Measurements from ENCODE around the gene DENND2A. TPM values are rescaled to one million over a fixed set of nuclear protein-coding genes. Genes with fewer than 3 reads are reported as not detected.

The DENND2A gene
- total and polyA plus RNA-seq, 7 donors = 2.7 to 8.7 (median 3.8) TPM

DNA sequence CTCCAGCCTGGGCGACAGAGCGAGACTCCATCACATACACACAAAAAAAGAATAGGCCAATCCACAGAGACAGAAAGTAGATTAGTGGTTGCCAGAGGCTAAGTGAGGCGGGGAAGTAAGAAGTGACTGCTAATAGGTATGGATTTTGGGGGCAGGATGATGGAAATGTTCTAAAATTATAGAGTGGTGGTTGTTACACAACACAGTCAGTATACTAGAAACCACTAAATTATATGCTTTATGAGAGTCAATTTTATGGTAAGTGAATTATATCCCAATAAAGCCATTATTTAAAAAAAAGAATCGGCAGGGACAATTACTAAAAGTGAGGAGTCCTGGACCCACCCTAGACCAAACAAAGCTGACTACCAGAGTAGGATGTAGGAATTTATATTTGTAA, 24.3 kb downstream of the DENND2A start:
- intact Hi-C loops (cut with DNase I) = no loop called here
- 82 to 96% (median 83%) methylated on average over 4 of the region's 4 CpGs for WGBS, 3 donors
- ATAC-seq (no peak), DNase-seq (no peak)
- H3K36me3 ChIP-seq (ENCODE audit: insufficient read depth in 1 of 2, low read depth in 1 of 2) = no peaks in the 10 kb centered on the region
- no peaks in the 10 kb centered on the region for H3K9me3 ChIP-seq
- no peak overlapping the region for H3K4me3 ChIP-seq
- no peak overlapping the region for H3K27ac ChIP-seq
- TF ChIP-seq, protein P1, sequence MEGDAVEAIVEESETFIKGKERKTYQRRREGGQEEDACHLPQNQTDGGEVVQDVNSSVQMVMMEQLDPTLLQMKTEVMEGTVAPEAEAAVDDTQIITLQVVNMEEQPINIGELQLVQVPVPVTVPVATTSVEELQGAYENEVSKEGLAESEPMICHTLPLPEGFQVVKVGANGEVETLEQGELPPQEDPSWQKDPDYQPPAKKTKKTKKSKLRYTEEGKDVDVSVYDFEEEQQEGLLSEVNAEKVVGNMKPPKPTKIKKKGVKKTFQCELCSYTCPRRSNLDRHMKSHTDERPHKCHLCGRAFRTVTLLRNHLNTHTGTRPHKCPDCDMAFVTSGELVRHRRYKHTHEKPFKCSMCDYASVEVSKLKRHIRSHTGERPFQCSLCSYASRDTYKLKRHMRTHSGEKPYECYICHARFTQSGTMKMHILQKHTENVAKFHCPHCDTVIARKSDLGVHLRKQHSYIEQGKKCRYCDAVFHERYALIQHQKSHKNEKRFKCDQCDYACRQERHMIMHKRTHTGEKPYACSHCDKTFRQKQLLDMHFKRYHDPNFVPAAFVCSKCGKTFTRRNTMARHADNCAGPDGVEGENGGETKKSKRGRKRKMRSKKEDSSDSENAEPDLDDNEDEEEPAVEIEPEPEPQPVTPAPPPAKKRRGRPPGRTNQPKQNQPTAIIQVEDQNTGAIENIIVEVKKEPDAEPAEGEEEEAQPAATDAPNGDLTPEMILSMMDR (IDR thresholded peaks at IDR 0.05) = no peak
- no peaks in the 10 kb centered on the region for H3K4me1 ChIP-seq
- H3K27me3 ChIP-seq (ENCODE audit: insufficient read depth in 3 of 3, low read length in 2 of 3) = no peaks in the 10 kb centered on the region

DNA sequence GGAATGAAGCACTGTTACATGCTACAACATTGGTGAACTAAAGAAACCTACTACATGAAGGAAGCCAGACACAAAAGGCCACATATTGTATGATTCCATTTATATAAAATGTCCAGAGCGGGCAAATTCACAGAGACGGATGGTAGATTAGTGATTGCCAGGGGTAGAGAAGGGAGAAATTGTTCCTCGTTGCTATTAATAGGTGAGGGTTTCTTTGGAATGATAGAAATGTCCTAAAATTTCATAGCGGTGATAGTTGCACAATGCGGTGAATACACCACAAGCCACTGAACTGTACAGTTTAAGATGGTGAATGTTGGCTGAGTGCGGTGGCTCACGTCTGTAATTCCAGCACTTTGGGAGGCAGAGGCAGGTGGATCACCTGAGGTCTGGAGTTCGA, 29.0 kb downstream of the DENND2A start:
- Histone ChIP-seq H3K36me3 (ENCODE audit: insufficient read depth in 1 of 2, low read depth in 1 of 2) (no peaks in the 10 kb centered on the region), H3K4me1 (peaks cover 8% of the 10 kb centered on the region), H3K27ac (no peak overlapping the region), H3K4me3 (no peak overlapping the region), H3K9me3 (no peaks in the 10 kb centered on the region), H3K27me3 (ENCODE audit: insufficient read depth in 3 of 3, low read length in 2 of 3) (peaks cover 0 to 5% (median 0%) of the 10 kb centered on the region in 3 donors)
- 67 to 84% (median 71%) methylated on average over 8 of the region's 8 CpGs for WGBS, 3 donors
- no peak for ATAC-seq
- no peak for DNase-seq
- intact Hi-C loops (cut with DNase I) = no loop called here
- TF ChIP-seq, protein P1 (IDR thresholded peaks at IDR 0.05) = no peak

DNA sequence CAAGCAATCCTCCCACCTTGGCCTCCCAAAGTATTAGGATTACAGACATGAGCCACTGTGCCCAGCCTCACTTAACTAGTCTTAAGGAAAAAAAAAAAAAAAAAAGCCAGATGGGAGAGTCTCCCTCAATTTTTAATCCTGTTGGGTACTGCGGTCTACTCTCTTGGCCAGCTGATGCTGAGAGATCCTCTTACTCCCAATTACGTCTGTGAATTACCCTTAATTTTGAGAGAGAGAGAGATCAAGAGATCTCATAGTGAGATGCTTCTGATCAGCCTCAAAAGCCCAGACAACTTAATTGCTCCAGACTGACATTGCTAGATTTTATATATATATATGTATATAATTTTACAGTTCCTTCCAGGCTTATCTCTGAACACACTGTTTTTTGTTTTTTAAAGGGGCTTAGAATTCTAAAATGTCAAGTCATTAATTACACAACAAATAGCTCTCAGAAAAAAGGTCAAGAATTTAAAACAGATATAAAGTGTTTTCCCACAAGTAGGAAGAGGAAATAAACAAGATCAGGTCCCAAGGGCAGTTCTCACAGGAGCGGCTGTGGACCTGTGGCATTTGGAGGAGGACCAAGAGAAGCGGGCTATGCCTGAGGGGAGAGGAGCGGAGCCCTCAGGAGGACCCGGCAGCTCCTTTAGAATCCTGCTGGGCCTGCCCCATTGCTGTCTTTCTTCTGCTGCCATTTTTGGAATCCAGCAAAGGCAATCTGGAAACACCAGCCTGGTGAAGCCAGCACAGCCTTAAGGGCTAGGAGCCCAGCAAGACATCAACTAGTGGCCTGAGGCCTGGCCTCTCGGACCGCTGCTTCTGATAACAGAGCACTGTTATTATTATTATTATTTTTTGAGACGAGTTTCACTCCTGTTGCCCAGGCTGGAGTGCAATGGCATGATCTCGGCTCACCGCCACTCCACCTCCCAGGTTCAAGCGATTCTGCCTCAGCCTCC, 30.1 kb downstream of the DENND2A start:
- WGBS, 3 donors = 62 to 65% (median 63%) methylated on average over 12 of the region's 12 CpGs
- Histone ChIP-seq H3K9me3 (no peaks in the 10 kb centered on the region), H3K27ac (peak overlapping the region; percentile 41), H3K4me3 (no peak overlapping the region), H3K27me3 (ENCODE audit: insufficient read depth in 3 of 3, low read length in 2 of 3) (peaks cover 0 to 5% (median 0%) of the 10 kb centered on the region in 3 donors), H3K36me3 (ENCODE audit: insufficient read depth in 1 of 2, low read depth in 1 of 2) (no peaks in the 10 kb centered on the region), H3K4me1 (peaks cover 8% of the 10 kb centered on the region)
- ATAC-seq (no peak), DNase-seq (no peak)
- intact Hi-C loops (cut with DNase I) = no loop called here
- TF ChIP-seq, protein P1 (IDR thresholded peaks at IDR 0.05) = no peak

DNA sequence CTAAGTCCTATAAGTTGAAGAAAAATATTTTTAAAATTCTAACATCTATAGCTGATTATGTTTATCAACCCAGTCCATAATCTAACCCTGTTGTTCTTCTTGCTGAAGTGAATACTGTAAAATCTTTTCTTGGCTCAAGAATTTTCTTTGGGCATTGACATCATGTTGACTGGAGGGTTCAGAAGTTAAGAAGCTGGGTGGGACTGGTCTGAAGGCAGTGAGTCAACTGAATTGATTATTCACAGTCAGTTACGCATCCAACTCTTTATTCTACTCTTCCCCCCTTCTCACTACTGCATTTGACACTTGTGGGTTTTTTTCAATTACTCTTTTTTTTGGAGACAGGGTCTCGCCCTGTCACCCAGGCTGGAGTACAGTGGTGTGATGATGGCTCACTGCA, 31.0 kb downstream of the DENND2A start:
- Histone ChIP-seq H3K27me3 (ENCODE audit: insufficient read depth in 3 of 3, low read length in 2 of 3) (peaks cover 0 to 5% (median 0%) of the 10 kb centered on the region in 3 donors), H3K4me1 (peaks cover 8% of the 10 kb centered on the region), H3K27ac (no peak overlapping the region), H3K4me3 (no peak overlapping the region), H3K36me3 (ENCODE audit: insufficient read depth in 1 of 2, low read depth in 1 of 2) (no peaks in the 10 kb centered on the region), H3K9me3 (no peaks in the 10 kb centered on the region)
- WGBS, 3 donors = 82 to 85% (median 84%) methylated on average over 2 of the region's 2 CpGs
- TF ChIP-seq, protein P1 (IDR thresholded peaks at IDR 0.05) = no peak
- intact Hi-C loops (cut with DNase I) = no loop called here
- ATAC-seq = no peak
- no peak for DNase-seq
